Muscle of leg (tissue), 11 donors: ENCODE measurements around the gene PRKAG2. TPM values are rescaled to one million over a fixed set of nuclear protein-coding genes. Genes with fewer than 3 reads are reported as not detected.
A peak's percentile ranks its signal among the peaks of the same experiment; 100 is the strongest.
"Not testable (repeated sequence)": the region's sequence is repeated elsewhere in the genome, so short reads cannot be mapped to it uniquely, and the experiment has no call there.

Experiments used
- DNase-seq: peaks from one replicate; pipeline ENCODE4 v3.0.0; 2013
- H3K27ac ChIP-seq: one replicate; pipeline ENCODE4 v1.5.1; 2013; ENCODE audit warnings: mild to moderate bottlenecking, low read length, control low read depth
- H3K27me3 ChIP-seq: one replicate; pipeline ENCODE4 v1.6.1; 2013; ENCODE audit warnings: low read length; ENCODE audit not compliant: control insufficient read depth, insufficient read depth
- H3K36me3 ChIP-seq: one replicate; pipeline ENCODE4 v1.6.1; 2013; ENCODE audit warnings: low read length; ENCODE audit not compliant: control insufficient read depth, insufficient read depth
- H3K4me1 ChIP-seq: one replicate; pipeline ENCODE4 v1.6.1; 2013; ENCODE audit warnings: low read length; ENCODE audit not compliant: control insufficient read depth, insufficient read depth
- H3K4me3 ChIP-seq: one replicate; pipeline ENCODE4 v1.5.1; 2013; ENCODE audit warnings: low read length, control low read depth
- H3K9me3 ChIP-seq: replicated peaks from 2 replicates; pipeline ENCODE4 v1.6.1; 2013; ENCODE audit warnings: low read depth, low read length; ENCODE audit not compliant: control insufficient read depth
- whole genome bisulfite sequencing: methylation state at CpG from one replicate; pipeline ENCODE4 v1.1.5; 2013; ENCODE audit warnings: missing lambda C conversion rate; ENCODE audit not compliant: insufficient coverage; 5-methylcytosine and 5-hydroxymethylcytosine counted together
- polyA plus RNA-seq, 8 donors: library from polyadenylated mRNA; unstranded; fragments of 120-200 nt; gene quantifications; one replicate each; pipeline versions ENCODE4 v1.2.1 to v1.2.3, GENCODE V29; 2013; ENCODE audit warnings: inconsistent platforms in 1 of 8, low replicate concordance in 1 of 8; ENCODE audit not compliant: insufficient read length in 8 of 8, insufficient read depth in 1 of 8
- total RNA-seq: library from RNA; stranded (reverse); fragments of 120-200 nt; gene quantifications from one replicate; pipeline ENCODE4 v1.2.4, GENCODE V29; 2013

The PRKAG2 gene
- total and polyA plus RNA-seq, 9 donors: 3.9 to 16.4 (median 11.2) TPM

- 80% methylated on average over 2 of the region's 11 CpGs for WGBS
- H3K27ac ChIP-seq, H3K27me3 ChIP-seq, H3K9me3 ChIP-seq, H3K4me3 ChIP-seq, H3K36me3 ChIP-seq: not testable (repeated sequence)
- peak; percentile 47 for DNase-seq
- peaks cover 31% of the 10 kb centered on the region for H3K4me1 ChIP-seq
These were observed 79.1 kb downstream of the PRKAG2 start for GRCh38 chr7:151797667-151798307.

- DNase-seq: no peak
- peaks cover 31% of the 10 kb centered on the region for H3K4me1 ChIP-seq
These were observed 79.9 kb downstream of the PRKAG2 start for GRCh38 chr7:151796871-151797537.

GRCh38 chr7:151796091-151796870 lies 80.6 kb downstream of the PRKAG2 start:
- Histone ChIP-seq H3K9me3 (no peaks in the 10 kb centered on the region), H3K4me3 (no peak overlapping the region), H3K4me1 (peaks cover 32% of the 10 kb centered on the region), H3K27ac (no peak overlapping the region), H3K27me3 (no peaks in the 10 kb centered on the region), H3K36me3 (no peaks in the 10 kb centered on the region)
- DNase-seq: no peak
- WGBS: 75% methylated on average over 26 of the region's 27 CpGs

More at GRCh38 chr7:151796871-151797537, 79.9 kb downstream of the PRKAG2 start:
- Histone ChIP-seq H3K36me3 (no peaks in the 10 kb centered on the region), H3K9me3 (no peaks in the 10 kb centered on the region), H3K27me3 (no peaks in the 10 kb centered on the region), H3K4me3 (no peak overlapping the region), H3K27ac (no peak overlapping the region)
- 38% methylated on average over 8 of the region's 17 CpGs for WGBS

- DNase-seq: no peak
- H3K27me3 ChIP-seq: no peaks in the 10 kb centered on the region
- H3K27ac ChIP-seq: no peak overlapping the region
- peaks cover 35% of the 10 kb centered on the region for H3K4me1 ChIP-seq
- no peaks in the 10 kb centered on the region for H3K9me3 ChIP-seq
- no peaks in the 10 kb centered on the region for H3K36me3 ChIP-seq
- WGBS: 94% methylated on average over 6 of the region's 20 CpGs
- H3K4me3 ChIP-seq: no peak overlapping the region
These were observed 81.6 kb downstream of the PRKAG2 start for GRCh38 chr7:151795168-151795811.

GRCh38 chr7:151794508-151795167 lies 82.3 kb downstream of the PRKAG2 start:
- H3K4me1 ChIP-seq: peaks cover 35% of the 10 kb centered on the region
- H3K27ac ChIP-seq: peak overlapping the region; percentile 47
- H3K9me3 ChIP-seq: no peaks in the 10 kb centered on the region
- H3K36me3 ChIP-seq: no peaks in the 10 kb centered on the region
- peak; percentile 52 for DNase-seq
- H3K27me3 ChIP-seq: no peaks in the 10 kb centered on the region
- no peak overlapping the region for H3K4me3 ChIP-seq
- WGBS: 60% methylated on average over 16 of the region's 16 CpGs

- Histone ChIP-seq H3K27ac (peak overlapping the region; percentile 47), H3K4me3 (no peak overlapping the region), H3K9me3 (no peaks in the 10 kb centered on the region), H3K4me1 (peaks cover 35% of the 10 kb centered on the region), H3K36me3 (no peaks in the 10 kb centered on the region), H3K27me3 (no peaks in the 10 kb centered on the region)
- no peak for DNase-seq
- 87% methylated on average over 16 of the region's 18 CpGs for WGBS
These were observed 82.9 kb downstream of the PRKAG2 start for GRCh38 chr7:151793991-151794507.

GRCh38 chr7:151793531-151793951 lies 83.4 kb downstream of the PRKAG2 start:
- no peaks in the 10 kb centered on the region for H3K36me3 ChIP-seq
- no peak overlapping the region for H3K4me3 ChIP-seq
- no peaks in the 10 kb centered on the region for H3K27me3 ChIP-seq
- H3K9me3 ChIP-seq: no peaks in the 10 kb centered on the region
- peaks cover 35% of the 10 kb centered on the region for H3K4me1 ChIP-seq
- 91% methylated on average over 10 of the region's 14 CpGs for WGBS
- DNase-seq: no peak
- H3K27ac ChIP-seq: no peak overlapping the region

GRCh38 chr7:151792636-151793035 lies 84.3 kb downstream of the PRKAG2 start:
- no peak overlapping the region for H3K27ac ChIP-seq
- no peak overlapping the region for H3K4me3 ChIP-seq
- H3K9me3 ChIP-seq: no peaks in the 10 kb centered on the region
- WGBS: 50% methylated on average over 14 of the region's 16 CpGs
- no peaks in the 10 kb centered on the region for H3K36me3 ChIP-seq
- peaks cover 32% of the 10 kb centered on the region for H3K4me1 ChIP-seq
- no peak for DNase-seq
- no peaks in the 10 kb centered on the region for H3K27me3 ChIP-seq

GRCh38 chr7:151792086-151792485 lies 84.8 kb downstream of the PRKAG2 start:
- WGBS: no CpG with 5 or more reads among the region's 2 CpGs
- Histone ChIP-seq H3K4me1 (peaks cover 26% of the 10 kb centered on the region), H3K27ac (no peak overlapping the region), H3K27me3 (no peaks in the 10 kb centered on the region), H3K9me3 (no peaks in the 10 kb centered on the region), H3K4me3 (no peak overlapping the region), H3K36me3 (no peaks in the 10 kb centered on the region)
- no peak for DNase-seq
